ENCODE data around the gene PHOX2B.

The PHOX2B gene

GRCh38 chr4:41757521-41758156, 9.1 kb upstream of the PHOX2B start:
- H3K4me3 ChIP-seq (replicated peaks; ENCODE audit: low read depth, low read length): no peak overlapping the region
- peak; percentile 6 for DNase-seq (ENCODE audit: low read depth)
- no peak for TF ChIP-seq CTCF (IDR thresholded peaks at IDR 0.05; ENCODE audit: low read length, missing control alignments)

- no peak overlapping the region for H3K4me3 ChIP-seq (replicated peaks; ENCODE audit: low read depth, low read length)
- no peak for DNase-seq (ENCODE audit: low read depth)
- no peak for TF ChIP-seq CTCF (IDR thresholded peaks at IDR 0.05; ENCODE audit: low read length, missing control alignments)
Observed at GRCh38 chr4:41753942-41754341, 5.4 kb upstream of the PHOX2B start.

GRCh38 chr4:41752081-41752836, 3.7 kb upstream of the PHOX2B start:
- TF ChIP-seq CTCF (IDR thresholded peaks at IDR 0.05; ENCODE audit: low read length, missing control alignments): no peak
- H3K4me3 ChIP-seq (replicated peaks; ENCODE audit: low read depth, low read length): no peak overlapping the region
- DNase-seq (ENCODE audit: low read depth): no peak

- H3K4me3 ChIP-seq (replicated peaks; ENCODE audit: low read depth, low read length): no peak overlapping the region
- TF ChIP-seq CTCF (IDR thresholded peaks at IDR 0.05; ENCODE audit: low read length, missing control alignments): no peak
- DNase-seq (ENCODE audit: low read depth): no peak
Observed at GRCh38 chr4:41751449-41752061, 3.0 kb upstream of the PHOX2B start.

- no peak for TF ChIP-seq CTCF (IDR thresholded peaks at IDR 0.05; ENCODE audit: low read length, missing control alignments)
- no peak overlapping the region for H3K4me3 ChIP-seq (replicated peaks; ENCODE audit: low read depth, low read length)
- no peak for DNase-seq (ENCODE audit: low read depth)
Observed at GRCh38 chr4:41750626-41751448, 2.3 kb upstream of the PHOX2B start.

- TF ChIP-seq CTCF (IDR thresholded peaks at IDR 0.05; ENCODE audit: low read length, missing control alignments): no peak
- no peak for DNase-seq (ENCODE audit: low read depth)
- H3K4me3 ChIP-seq (replicated peaks; ENCODE audit: low read depth, low read length): no peak overlapping the region
Observed at GRCh38 chr4:41750121-41750625, 1.6 kb upstream of the PHOX2B start.
